Liver (tissue), 9 donors: ENCODE measurements around the gene GK. TPM values are rescaled to one million over a fixed set of nuclear protein-coding genes. Genes with fewer than 3 reads are reported as not detected.

Source experiments
- DNase-seq: peaks from one replicate; pipeline ENCODE4 v3.0.0-alpha.2; 2017; ENCODE audit warnings: low spot score
- H3K27ac ChIP-seq, 2 donors: one replicate each; pipeline ENCODE4 v1.7.0; 2013; ENCODE audit warnings: inconsistent platforms in 2 of 2, low read length in 2 of 2, control low read depth in 1 of 2, low read depth in 1 of 2, mild to moderate bottlenecking in 1 of 2
- H3K27me3 ChIP-seq, 4 donors: one replicate each; pipeline versions ENCODE4 v1.6.1 to v1.7.0; 2013; ENCODE audit warnings: low read length in 3 of 4, inconsistent platforms in 1 of 4, mild to moderate bottlenecking in 1 of 4, moderate library complexity in 1 of 4; ENCODE audit not compliant: control insufficient read depth in 4 of 4, insufficient read depth in 4 of 4
- H3K36me3 ChIP-seq, 4 donors: one replicate each; pipeline versions ENCODE4 v1.6.1 to v1.7.0; 2013; ENCODE audit warnings: low read length in 3 of 4, mild to moderate bottlenecking in 3 of 4, low read depth in 1 of 4, moderate library complexity in 1 of 4; ENCODE audit not compliant: control insufficient read depth in 4 of 4, insufficient read depth in 3 of 4
- H3K4me1 ChIP-seq, 4 donors: one replicate each; pipeline versions ENCODE4 v1.6.1 to v1.7.0; 2013; ENCODE audit warnings: low read length in 3 of 4, mild to moderate bottlenecking in 3 of 4, moderate library complexity in 1 of 4; ENCODE audit not compliant: control insufficient read depth in 4 of 4, insufficient read depth in 4 of 4
- H3K4me3 ChIP-seq, 3 donors: one replicate each; pipeline versions ENCODE4 v1.6.1 to v1.7.0; 2013; ENCODE audit warnings: low read length in 3 of 3, control low read depth in 1 of 3, low read depth in 1 of 3, mild to moderate bottlenecking in 1 of 3
- H3K9ac ChIP-seq, 2 donors: one replicate each; pipeline ENCODE4 v1.7.0; 2013; ENCODE audit warnings: low read length in 2 of 2, mild to moderate bottlenecking in 2 of 2, moderate library complexity in 2 of 2, control low read depth in 1 of 2, low read depth in 1 of 2
- H3K9me3 ChIP-seq, 4 donors: one replicate each; pipeline versions ENCODE4 v1.6.1 to v1.7.0; 2013; ENCODE audit warnings: low read length in 3 of 4; ENCODE audit not compliant: control insufficient read depth in 4 of 4
- EGR1 ChIP-seq, 2 donors: IDR thresholded peaks; 2 replicates each; pipeline ENCODE4 v1.6.1; 2016 to 2018; ENCODE audit warnings: antibody characterized with exemption in 2 of 2, low read depth in 2 of 2
- FOXA1 ChIP-seq: IDR thresholded peaks from 2 replicates; pipeline ENCODE4 v1.6.1; 2016; ENCODE audit warnings: antibody characterized with exemption
- FOXA2 ChIP-seq: IDR thresholded peaks from 2 replicates; pipeline ENCODE4 v1.6.1; 2016; ENCODE audit warnings: antibody characterized with exemption
- GABPA ChIP-seq, 2 donors: IDR thresholded peaks in 1 of 2; conservative IDR thresholded peaks in 1 of 2; 2 replicates each; pipeline ENCODE4 v1.6.1; 2016; ENCODE audit warnings: antibody characterized with exemption in 2 of 2, mild to moderate bottlenecking in 1 of 2, moderate library complexity in 1 of 2
- HNF4A ChIP-seq, 2 donors: conservative IDR thresholded peaks; 2 replicates each; pipeline ENCODE4 v1.6.1; 2016; ENCODE audit warnings: antibody characterized with exemption in 2 of 2, mild to moderate bottlenecking in 2 of 2
- HNF4G ChIP-seq: IDR thresholded peaks from 2 replicates; pipeline ENCODE4 v1.6.1; 2016; ENCODE audit warnings: antibody characterized with exemption
- JUND ChIP-seq, 2 donors: IDR thresholded peaks; 2 replicates each; pipeline ENCODE4 v1.6.1; 2016; ENCODE audit warnings: antibody characterized with exemption in 2 of 2
- RAD21 ChIP-seq, 2 donors: IDR thresholded peaks; 2 replicates each; pipeline ENCODE4 v1.6.1; 2016; ENCODE audit warnings: antibody characterized with exemption in 2 of 2, mild to moderate bottlenecking in 2 of 2
- RXRA ChIP-seq, 2 donors: IDR thresholded peaks; 2 replicates each; pipeline ENCODE4 v1.6.1; 2017 to 2018; ENCODE audit warnings: antibody characterized with exemption in 2 of 2, mild to moderate bottlenecking in 1 of 2
- SP1 ChIP-seq: IDR thresholded peaks from 2 replicates; pipeline ENCODE4 v1.6.1; 2018; ENCODE audit warnings: antibody characterized with exemption, mild to moderate bottlenecking
- TAF1 ChIP-seq: conservative IDR thresholded peaks from 2 replicates; pipeline ENCODE4 v1.6.1; 2016; ENCODE audit warnings: antibody characterized with exemption, mild to moderate bottlenecking
- YY1 ChIP-seq: IDR thresholded peaks from 2 replicates; pipeline ENCODE4 v1.6.1; 2016; ENCODE audit warnings: antibody characterized with exemption, mild to moderate bottlenecking
- ZBTB33 ChIP-seq: IDR thresholded peaks from 2 replicates; pipeline ENCODE4 v1.6.1; 2016; ENCODE audit warnings: antibody characterized with exemption
- WGBS: extraction: QIAGEN DNeasy Blood & Tissue Kit; methylation state at CpG from one replicate; pipeline ENCODE4 v1.1.7; 2013; 5-methylcytosine and 5-hydroxymethylcytosine counted together
- polyA plus RNA-seq, 2 donors: library from polyadenylated mRNA; stranded (reverse) in 1 of 2; unstranded in 1 of 2; fragments of 200-250 nt in 1 of 2; fragments of >200 nt in 1 of 2; fragmentation: Nextera tagmentation in 1 of 2; extraction: Ambion mirVana in 1 of 2; gene quantifications; one replicate each; pipeline versions ENCODE4 v1.2.1 to v1.2.3, GENCODE V29; 2013 to 2015
- total RNA-seq, 2 donors: library from RNA; depleted of rRNA; stranded (reverse); fragments of >200 nt; gene quantifications; one replicate each; pipeline ENCODE4 v1.2.3, GENCODE V29; 2014
- TF ChIP-seq, protein P1 (sequence below): IDR thresholded peaks from 2 replicates; pipeline ENCODE4 v1.6.1; 2016; ENCODE audit warnings: antibody characterized with exemption
- TF ChIP-seq, protein P2 (sequence below): IDR thresholded peaks from 2 replicates; pipeline ENCODE4 v1.6.1; 2016; ENCODE audit warnings: antibody characterized with exemption
- TF ChIP-seq, protein P3 (sequence below): fragments of 150-350 bp; IDR thresholded peaks from 2 replicates; pipeline ENCODE4 v1.5.1; 2017; ENCODE audit warnings: improper control_type of control experiment, low read depth, low read length; ENCODE audit not compliant: missing input control
- donor health status: healthy.
- donor health status: healthy.
- donor health status: healthy.
- donor health status: healthy.
- donor health status: healthy.

Gene GK
- total and polyA plus RNA-seq, 4 donors, result 27.9 to 145 (median 44.0) TPM

DNA sequence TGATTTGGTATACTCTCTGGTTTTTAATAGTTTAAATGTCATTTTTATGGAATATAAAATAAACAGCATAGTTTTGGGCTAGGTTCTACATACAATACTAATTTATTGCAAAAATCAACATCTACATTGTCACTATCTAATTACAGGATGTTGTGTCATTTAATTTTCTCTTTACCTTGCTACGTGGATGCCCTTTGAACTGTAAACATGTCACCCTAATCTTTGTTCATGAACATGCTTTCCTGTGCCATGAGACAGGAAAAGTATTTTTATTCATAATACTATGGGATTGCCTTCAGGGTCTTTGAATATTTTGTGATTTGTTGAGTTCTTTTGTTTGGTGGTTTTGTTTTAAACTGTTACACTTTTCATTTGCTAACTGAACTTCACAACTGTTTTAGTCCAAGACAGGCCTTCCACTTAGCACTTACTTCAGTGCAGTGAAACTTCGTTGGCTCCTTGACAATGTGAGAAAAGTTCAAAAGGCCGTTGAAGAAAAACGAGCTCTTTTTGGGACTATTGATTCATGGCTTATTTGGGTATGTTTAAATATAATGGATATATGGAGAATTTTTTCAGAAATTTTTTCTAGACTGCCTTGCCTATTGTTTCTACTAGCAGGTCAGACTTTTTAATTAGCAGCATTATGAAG lies 40.9 kb downstream of the GK start:
- Histone ChIP-seq H3K9me3 (no peaks in the 10 kb centered on the region), H3K36me3 (peaks cover 0 to 12% (median 0%) of the 10 kb centered on the region in 4 donors), H3K27ac (peak overlapping the region; percentile 15 to 61), H3K27me3 (no peaks in the 10 kb centered on the region), H3K4me1 (peaks cover 0 to 3% (median under 1%) of the 10 kb centered on the region in 4 donors), H3K9ac (no peak overlapping the region), H3K4me3 (no peak overlapping the region)
- WGBS, result 25% methylated on average over 4 of the region's 4 CpGs
- no peak for DNase-seq
- TF ChIP-seq TAF1 (no peak), SP1 (peak; percentile 84), HNF4G (peak; percentile 63), YY1 (peak; percentile 22), ZBTB33 (no peak), HNF4A (conservative IDR thresholded peaks at IDR 0.05) (peak; percentile 87 to 88), FOXA1 (peak; percentile 68), FOXA2 (peak; percentile 76), RAD21 (IDR thresholded peaks at IDR 0.05) (no peak), RXRA (IDR thresholded peaks at IDR 0.05) (peak in 1 of 2 donors; percentile 48), GABPA (IDR thresholded peaks at IDR 0.05 in 1 of 2, conservative IDR thresholded peaks at IDR 0.05 in 1 of 2) (no peak), JUND (IDR thresholded peaks at IDR 0.05) (peak; percentile 33 to 70)
- TF ChIP-seq, protein P1, sequence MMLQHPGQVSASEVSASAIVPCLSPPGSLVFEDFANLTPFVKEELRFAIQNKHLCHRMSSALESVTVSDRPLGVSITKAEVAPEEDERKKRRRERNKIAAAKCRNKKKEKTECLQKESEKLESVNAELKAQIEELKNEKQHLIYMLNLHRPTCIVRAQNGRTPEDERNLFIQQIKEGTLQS, result no peak
- TF ChIP-seq, protein P2, sequence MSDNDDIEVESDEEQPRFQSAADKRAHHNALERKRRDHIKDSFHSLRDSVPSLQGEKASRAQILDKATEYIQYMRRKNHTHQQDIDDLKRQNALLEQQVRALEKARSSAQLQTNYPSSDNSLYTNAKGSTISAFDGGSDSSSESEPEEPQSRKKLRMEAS, result peak; percentile 31
- TF ChIP-seq, protein P3, sequence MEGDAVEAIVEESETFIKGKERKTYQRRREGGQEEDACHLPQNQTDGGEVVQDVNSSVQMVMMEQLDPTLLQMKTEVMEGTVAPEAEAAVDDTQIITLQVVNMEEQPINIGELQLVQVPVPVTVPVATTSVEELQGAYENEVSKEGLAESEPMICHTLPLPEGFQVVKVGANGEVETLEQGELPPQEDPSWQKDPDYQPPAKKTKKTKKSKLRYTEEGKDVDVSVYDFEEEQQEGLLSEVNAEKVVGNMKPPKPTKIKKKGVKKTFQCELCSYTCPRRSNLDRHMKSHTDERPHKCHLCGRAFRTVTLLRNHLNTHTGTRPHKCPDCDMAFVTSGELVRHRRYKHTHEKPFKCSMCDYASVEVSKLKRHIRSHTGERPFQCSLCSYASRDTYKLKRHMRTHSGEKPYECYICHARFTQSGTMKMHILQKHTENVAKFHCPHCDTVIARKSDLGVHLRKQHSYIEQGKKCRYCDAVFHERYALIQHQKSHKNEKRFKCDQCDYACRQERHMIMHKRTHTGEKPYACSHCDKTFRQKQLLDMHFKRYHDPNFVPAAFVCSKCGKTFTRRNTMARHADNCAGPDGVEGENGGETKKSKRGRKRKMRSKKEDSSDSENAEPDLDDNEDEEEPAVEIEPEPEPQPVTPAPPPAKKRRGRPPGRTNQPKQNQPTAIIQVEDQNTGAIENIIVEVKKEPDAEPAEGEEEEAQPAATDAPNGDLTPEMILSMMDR, result no peak

DNA sequence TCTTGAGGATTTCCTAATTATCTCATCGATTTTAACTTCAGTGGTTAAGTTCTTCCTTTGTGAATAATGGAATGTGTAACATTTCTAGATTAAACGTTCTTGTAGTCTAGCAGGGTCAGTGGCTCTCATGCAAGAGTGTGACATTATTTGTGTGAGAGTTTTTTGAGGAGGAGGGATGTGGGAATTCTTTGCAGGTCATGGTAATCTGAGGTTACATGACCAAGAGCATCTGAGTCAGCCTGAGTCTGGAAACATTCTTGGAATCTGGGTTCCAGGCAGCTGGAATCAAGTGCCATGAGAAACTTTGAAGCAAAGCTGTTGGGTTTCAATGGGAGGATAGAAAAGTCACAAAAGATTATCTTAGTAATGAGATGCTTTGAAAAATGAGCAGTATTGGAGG lies 49.5 kb downstream of the GK start:
- no peaks in the 10 kb centered on the region for H3K9me3 ChIP-seq
- no peak for DNase-seq
- H3K36me3 ChIP-seq, result peaks cover 0 to 9% (median 0%) of the 10 kb centered on the region in 4 donors
- H3K9ac ChIP-seq, result no peak overlapping the region
- H3K27ac ChIP-seq, result no peak overlapping the region
- TF ChIP-seq ZBTB33, result no peak
- no peak for TF ChIP-seq EGR1 (IDR thresholded peaks at IDR 0.05; ENCODE audit: low read depth in 2 of 2)
- TF ChIP-seq HNF4G, result no peak
- TF ChIP-seq FOXA2, result no peak
- no peak for TF ChIP-seq SP1
- TF ChIP-seq GABPA (IDR thresholded peaks at IDR 0.05 in 1 of 2, conservative IDR thresholded peaks at IDR 0.05 in 1 of 2), result no peak
- H3K4me1 ChIP-seq, result peaks cover 0 to 1% (median 0%) of the 10 kb centered on the region in 4 donors
- no peak overlapping the region for H3K4me3 ChIP-seq
- WGBS, result 83% methylated on average over 2 of the region's 2 CpGs
- H3K27me3 ChIP-seq, result no peaks in the 10 kb centered on the region
